Renal pelvis (tissue), 3 donors: ENCODE results near the gene PCNP. TPM values are rescaled to one million over a fixed set of nuclear protein-coding genes. Genes with fewer than 3 reads are reported as not detected.

Experiments
- polyA plus RNA-seq, 3 donors: library from polyadenylated mRNA; unstranded; fragments of 120-200 nt; gene quantifications; one replicate each; pipeline ENCODE4 v1.2.1, GENCODE V29; 2013; ENCODE audit not compliant: insufficient read length in 3 of 3

Gene PCNP
- polyA plus RNA-seq, 3 donors, result 183 to 205 (median 188) TPM

Other genes with a start within 250 kb of the PCNP start
- gene SENP7, start 61.0 kb upstream of the PCNP start, polyA plus RNA-seq, result 10 to 100 TPM; 57.3 to 78.3 (median 75.4) TPM
- gene TRMT10C, start 12.3 kb upstream of the PCNP start, polyA plus RNA-seq, result 10 to 100 TPM; 27.7 to 34.6 (median 33.7) TPM
- 10 to 100 TPM; 19.3 to 23.9 (median 22.6) TPM for gene ZBTB11, start 103.0 kb downstream of the PCNP start, polyA plus RNA-seq
- gene RPL24, start 112.5 kb downstream of the PCNP start, polyA plus RNA-seq, result 1,000 to 10,000 TPM; 1,471 to 1,682 (median 1,545) TPM
- 10 to 100 TPM; 11.8 to 19.9 (median 15.1) TPM for gene CEP97, start 150.4 kb downstream of the PCNP start, polyA plus RNA-seq
- gene NXPE3, start 205.0 kb downstream of the PCNP start, polyA plus RNA-seq, result 1 to 10 TPM; 6.4 to 7.5 (median 7.1) TPM